Activated T-helper 2 cell treated with anti-CD3 and anti-CD28 coated beads, Interferon-gamma antibody, Interleukin-2, Interleukin-4, amounts not matched to agents 10 μg/mL and 5 μg/mL and 100 μg/mL, durations not matched to agents 14 hours and 24 hours and 36 hours (primary cell): Measurements from ENCODE around the gene ZNF385B. TPM values are rescaled to one million over a fixed set of nuclear protein-coding genes. Genes with fewer than 3 reads are reported as not detected.

ENCODE experiments used
- DNase-seq: peaks from one replicate; pipeline ENCODE4 v3.0.0; 2021; ENCODE audit warnings: low spot score
- H3K27ac Mint-ChIP-seq: one replicate; pipeline ENCODE4 v1.8.0; 2021; ENCODE audit warnings: mixed read lengths
- H3K27me3 Mint-ChIP-seq: one replicate; pipeline ENCODE4 v1.8.0; 2021; ENCODE audit warnings: low read depth, mixed read lengths
- H3K36me3 Mint-ChIP-seq: one replicate; pipeline ENCODE4 v1.8.0; 2021; ENCODE audit warnings: low read depth, mixed read lengths
- H3K4me1 Mint-ChIP-seq: one replicate; pipeline ENCODE4 v1.8.0; 2021; ENCODE audit warnings: low read depth, mixed read lengths
- H3K4me3 Mint-ChIP-seq: one replicate; pipeline ENCODE4 v1.8.0; 2021; ENCODE audit warnings: low read depth, mild to moderate bottlenecking, moderate library complexity, mixed read lengths
- H3K9me3 Mint-ChIP-seq: one replicate; pipeline ENCODE4 v1.8.0; 2021; ENCODE audit warnings: mixed read lengths
- intact Hi-C: fragments of 100-400 bp; cut with micrococcal nuclease; formaldehyde crosslinking; loops from one replicate; pipeline ENCODE4 v1.15.1; 2023
- total RNA-seq: library from RNA; stranded (reverse); gene quantifications from 2 replicates; pipeline ENCODE4 v1.2.3, GENCODE V29; 2022

The ZNF385B gene
- total RNA-seq, 1 donor from 2014 or later = not detected

DNA sequence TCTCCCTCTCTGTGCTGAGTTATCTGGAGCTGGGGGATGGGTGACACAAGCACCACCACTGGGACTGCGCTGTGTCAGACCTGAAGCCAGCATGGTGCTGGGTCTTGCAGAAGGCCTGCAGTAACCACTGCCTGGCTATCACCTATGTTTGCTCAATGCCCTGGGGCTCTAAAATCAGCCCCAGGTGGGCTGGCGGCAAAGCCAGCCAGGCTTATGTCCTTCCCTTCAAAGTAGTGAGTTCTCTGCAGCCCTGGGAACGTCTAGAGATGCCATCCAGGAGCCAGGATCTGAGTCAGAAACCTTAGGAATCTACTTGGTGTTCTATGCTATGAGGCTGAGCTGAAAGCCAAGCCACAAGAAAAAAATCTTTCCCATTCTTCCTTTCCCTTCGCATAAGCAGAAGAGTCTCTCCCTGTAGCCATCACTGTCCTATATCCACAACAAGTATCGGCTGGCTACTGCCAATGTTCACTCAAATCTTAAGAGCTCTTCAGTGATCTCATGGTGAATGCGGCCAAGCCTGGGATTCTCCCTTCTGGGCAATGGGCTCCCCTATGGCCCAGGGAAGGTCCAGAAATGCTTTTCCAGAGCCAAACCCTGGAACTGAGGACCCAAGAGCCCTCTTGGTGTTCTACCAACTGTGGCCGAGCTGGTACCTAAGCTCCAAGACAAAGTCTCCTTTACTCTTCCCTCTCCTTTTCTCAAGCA, 248.7 kb downstream of the ZNF385B start:
- no peak overlapping the region for H3K4me3 Mint-ChIP-seq
- H3K9me3 Mint-ChIP-seq = no peaks in the 10 kb centered on the region
- H3K4me1 Mint-ChIP-seq = no peaks in the 10 kb centered on the region
- intact Hi-C loops = no loop called here
- DNase-seq = no peak
- H3K27ac Mint-ChIP-seq = no peak overlapping the region
- no peaks in the 10 kb centered on the region for H3K36me3 Mint-ChIP-seq
- no peaks in the 10 kb centered on the region for H3K27me3 Mint-ChIP-seq

DNA sequence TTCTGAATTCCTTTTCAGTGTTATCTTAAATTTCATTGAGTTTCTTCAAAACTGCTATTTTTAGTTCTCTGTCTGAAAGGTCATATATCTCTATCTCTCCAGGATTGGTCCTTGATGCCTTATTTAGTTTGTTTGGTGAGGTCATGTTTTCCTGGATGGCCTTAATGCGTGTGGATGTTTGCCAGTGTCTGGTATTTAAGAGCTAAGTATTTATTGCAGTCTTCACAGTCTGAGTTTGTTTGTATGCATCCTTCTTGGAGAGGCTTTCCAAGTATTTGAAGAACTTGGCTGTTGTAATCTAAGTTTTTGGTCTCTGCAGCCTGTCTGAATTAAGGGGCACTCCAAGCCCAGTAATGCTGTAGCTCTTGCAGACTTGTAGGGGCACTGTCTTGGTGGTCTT, 249.3 kb downstream of the ZNF385B start:
- Mint-ChIP-seq H3K4me3 (no peak overlapping the region), H3K27ac (no peak overlapping the region), H3K27me3 (no peaks in the 10 kb centered on the region), H3K36me3 (no peaks in the 10 kb centered on the region), H3K9me3 (no peaks in the 10 kb centered on the region), H3K4me1 (no peaks in the 10 kb centered on the region)
- DNase-seq = no peak
- intact Hi-C loops = no loop called here

DNA sequence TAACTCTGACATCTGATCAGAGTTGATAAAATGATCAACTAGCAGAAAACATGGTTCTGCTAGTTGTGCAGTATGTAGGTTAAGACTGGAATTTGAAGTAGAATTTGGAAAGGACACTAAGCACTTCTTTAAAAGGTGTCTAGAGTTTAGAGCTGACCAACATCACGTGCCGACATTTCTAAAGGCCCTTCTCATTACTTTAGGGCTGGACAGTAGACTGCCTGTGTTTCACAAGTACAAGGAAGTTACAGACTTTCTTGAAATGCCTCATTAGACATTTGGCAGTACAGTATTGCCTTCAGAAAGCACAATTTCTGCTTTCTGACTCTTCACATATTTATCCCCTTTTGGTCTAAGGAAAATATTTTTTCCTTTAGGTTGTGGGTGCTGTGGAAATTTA, 255.3 kb downstream of the ZNF385B start:
- DNase-seq = no peak
- Mint-ChIP-seq H3K36me3 (no peaks in the 10 kb centered on the region), H3K27me3 (no peaks in the 10 kb centered on the region), H3K27ac (no peak overlapping the region), H3K9me3 (no peaks in the 10 kb centered on the region), H3K4me3 (no peak overlapping the region), H3K4me1 (no peaks in the 10 kb centered on the region)
- intact Hi-C loops = no loop called here

DNA sequence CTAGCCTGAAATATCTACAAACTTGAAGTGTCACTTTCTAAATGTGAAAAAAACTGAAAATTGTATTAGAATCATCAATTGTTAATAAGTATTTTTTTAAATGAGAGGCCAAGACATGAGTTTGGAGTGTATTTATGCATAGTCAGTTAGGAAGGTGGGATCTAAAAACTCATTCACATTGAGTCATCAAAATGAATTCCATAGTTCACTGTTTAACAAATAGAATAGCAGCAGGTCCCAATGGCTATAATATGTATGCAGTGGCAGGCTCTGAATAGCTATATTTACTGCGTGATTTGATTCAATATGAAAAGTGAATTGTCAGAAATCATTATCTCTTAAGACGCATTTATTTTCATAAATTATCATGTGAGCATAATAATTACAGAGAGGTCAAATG, 256.1 kb downstream of the ZNF385B start:
- H3K4me3 Mint-ChIP-seq = no peak overlapping the region
- no peaks in the 10 kb centered on the region for H3K27me3 Mint-ChIP-seq
- no peak overlapping the region for H3K27ac Mint-ChIP-seq
- H3K9me3 Mint-ChIP-seq = no peaks in the 10 kb centered on the region
- intact Hi-C loops = no loop called here
- no peaks in the 10 kb centered on the region for H3K4me1 Mint-ChIP-seq
- DNase-seq = no peak
- H3K36me3 Mint-ChIP-seq = no peaks in the 10 kb centered on the region

GRCh38 chr2:179604598-179604997, 256.8 kb downstream of the ZNF385B start:
- intact Hi-C loops = no loop called here

GRCh38 chr2:179602452-179602851, 259.0 kb downstream of the ZNF385B start:
- no peaks in the 10 kb centered on the region for H3K9me3 Mint-ChIP-seq
- no peak overlapping the region for H3K4me3 Mint-ChIP-seq
- intact Hi-C loops = no loop called here
- no peaks in the 10 kb centered on the region for H3K4me1 Mint-ChIP-seq
- no peaks in the 10 kb centered on the region for H3K36me3 Mint-ChIP-seq
- H3K27ac Mint-ChIP-seq = no peak overlapping the region
- no peak for DNase-seq
- no peaks in the 10 kb centered on the region for H3K27me3 Mint-ChIP-seq

More at GRCh38 chr2:179604598-179604997, 256.8 kb downstream of the ZNF385B start:
- no peaks in the 10 kb centered on the region for H3K27me3 Mint-ChIP-seq
- H3K4me3 Mint-ChIP-seq = no peak overlapping the region
- no peak for DNase-seq
- no peaks in the 10 kb centered on the region for H3K4me1 Mint-ChIP-seq
- no peak overlapping the region for H3K27ac Mint-ChIP-seq
- H3K9me3 Mint-ChIP-seq = no peaks in the 10 kb centered on the region
- H3K36me3 Mint-ChIP-seq = no peaks in the 10 kb centered on the region

- no peaks in the 10 kb centered on the region for H3K36me3 Mint-ChIP-seq
- no peak overlapping the region for H3K27ac Mint-ChIP-seq
- H3K9me3 Mint-ChIP-seq = no peaks in the 10 kb centered on the region
- no peak for DNase-seq
- intact Hi-C loops = no loop called here
- no peaks in the 10 kb centered on the region for H3K27me3 Mint-ChIP-seq
- no peak overlapping the region for H3K4me3 Mint-ChIP-seq
- no peaks in the 10 kb centered on the region for H3K4me1 Mint-ChIP-seq
Measured at GRCh38 chr2:179596018-179596417, 265.4 kb downstream of the ZNF385B start.

- Mint-ChIP-seq H3K4me1 (no peaks in the 10 kb centered on the region), H3K36me3 (no peaks in the 10 kb centered on the region), H3K4me3 (no peak overlapping the region), H3K27ac (no peak overlapping the region), H3K9me3 (no peaks in the 10 kb centered on the region), H3K27me3 (no peaks in the 10 kb centered on the region)
- intact Hi-C loops = no loop called here
- DNase-seq = no peak
Measured at GRCh38 chr2:179595284-179595683, 266.1 kb downstream of the ZNF385B start.

DNA sequence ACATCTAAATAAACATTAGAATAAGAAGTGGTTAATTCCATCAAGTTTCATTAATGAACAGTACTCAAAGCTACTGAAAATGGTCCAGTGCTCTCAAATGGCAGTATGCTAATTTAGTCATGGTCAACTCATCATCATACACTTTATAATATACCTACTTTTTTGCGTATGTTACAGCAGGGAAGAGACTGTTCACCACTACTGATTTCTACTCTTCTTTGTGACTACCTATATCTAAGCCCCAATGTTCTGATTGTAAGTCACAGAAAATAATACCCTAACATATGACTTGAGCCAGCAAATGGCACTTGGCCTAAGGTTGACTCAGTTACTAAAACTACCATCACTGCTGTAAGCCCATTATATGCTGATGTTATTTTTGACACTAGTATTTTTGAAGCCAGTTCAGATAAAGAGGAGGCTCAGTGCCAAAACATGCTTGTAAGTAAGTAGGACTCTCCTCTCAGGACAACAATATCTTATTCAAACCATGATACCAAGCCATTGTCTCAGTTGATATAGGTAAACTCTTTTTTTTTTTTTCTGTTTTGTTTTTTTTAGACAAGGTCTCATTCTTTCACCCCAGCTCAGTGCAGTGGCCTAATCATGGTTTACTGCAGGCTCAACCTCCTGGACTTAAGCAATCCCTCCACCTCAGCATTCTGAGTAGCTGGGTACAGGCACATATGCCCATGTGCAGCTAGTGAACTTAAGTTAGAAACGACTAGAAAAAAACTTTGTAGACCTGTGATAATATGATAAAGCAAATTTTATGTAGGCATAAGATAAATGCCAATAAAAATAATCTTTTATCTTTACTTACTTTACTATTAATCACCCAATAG, 266.9 kb downstream of the ZNF385B start:
- DNase-seq = no peak
- Mint-ChIP-seq H3K27ac (no peak overlapping the region), H3K4me3 (no peak overlapping the region), H3K36me3 (no peaks in the 10 kb centered on the region), H3K4me1 (no peaks in the 10 kb centered on the region), H3K9me3 (no peaks in the 10 kb centered on the region), H3K27me3 (no peaks in the 10 kb centered on the region)
- intact Hi-C loops = no loop called here

- H3K36me3 Mint-ChIP-seq = no peaks in the 10 kb centered on the region
- DNase-seq = no peak
- intact Hi-C loops = no loop called here
- no peak overlapping the region for H3K4me3 Mint-ChIP-seq
- H3K4me1 Mint-ChIP-seq = no peaks in the 10 kb centered on the region
- H3K27me3 Mint-ChIP-seq = no peaks in the 10 kb centered on the region
- no peaks in the 10 kb centered on the region for H3K9me3 Mint-ChIP-seq
- no peak overlapping the region for H3K27ac Mint-ChIP-seq
Measured at GRCh38 chr2:179593323-179593722, 268.1 kb downstream of the ZNF385B start.

DNA sequence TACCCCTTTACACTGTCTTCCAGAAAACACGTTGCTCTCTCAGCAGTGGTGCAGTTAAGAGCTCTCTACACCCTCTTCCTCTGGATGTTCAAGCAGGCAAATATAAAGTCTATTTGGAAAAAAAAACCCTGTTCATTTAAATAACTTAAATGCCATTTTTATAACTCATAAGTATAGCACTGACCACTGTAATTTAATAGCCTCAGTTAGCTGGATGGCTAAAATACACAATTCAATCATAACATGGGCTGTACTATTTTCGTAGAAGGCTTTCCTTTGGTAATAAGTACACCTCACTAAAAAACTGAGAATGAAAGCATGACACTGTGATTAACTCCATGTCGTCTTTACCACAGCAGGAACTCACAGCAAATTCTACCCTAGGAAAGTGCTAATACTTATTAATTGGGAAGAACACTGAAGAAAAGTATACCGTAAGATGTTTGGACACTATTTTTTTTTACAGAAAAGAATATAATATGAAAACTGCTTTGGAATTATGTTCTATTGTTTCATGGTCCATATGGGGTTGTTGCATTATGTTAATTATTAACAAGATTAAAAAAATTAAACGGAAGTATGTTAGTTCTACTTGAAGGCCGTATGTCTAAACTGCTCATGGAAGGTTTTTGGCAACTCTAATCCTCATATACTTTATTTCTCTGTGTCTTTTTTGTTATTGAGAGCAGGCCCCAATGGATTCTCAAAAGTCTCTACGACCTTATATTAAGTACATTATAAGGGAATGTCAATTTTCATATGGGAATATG, 269.1 kb downstream of the ZNF385B start:
- H3K27ac Mint-ChIP-seq = no peak overlapping the region
- no peak for DNase-seq
- no peaks in the 10 kb centered on the region for H3K9me3 Mint-ChIP-seq
- H3K4me3 Mint-ChIP-seq = no peak overlapping the region
- no peaks in the 10 kb centered on the region for H3K4me1 Mint-ChIP-seq
- intact Hi-C loops = no loop called here
- no peaks in the 10 kb centered on the region for H3K36me3 Mint-ChIP-seq
- H3K27me3 Mint-ChIP-seq = no peaks in the 10 kb centered on the region

DNA sequence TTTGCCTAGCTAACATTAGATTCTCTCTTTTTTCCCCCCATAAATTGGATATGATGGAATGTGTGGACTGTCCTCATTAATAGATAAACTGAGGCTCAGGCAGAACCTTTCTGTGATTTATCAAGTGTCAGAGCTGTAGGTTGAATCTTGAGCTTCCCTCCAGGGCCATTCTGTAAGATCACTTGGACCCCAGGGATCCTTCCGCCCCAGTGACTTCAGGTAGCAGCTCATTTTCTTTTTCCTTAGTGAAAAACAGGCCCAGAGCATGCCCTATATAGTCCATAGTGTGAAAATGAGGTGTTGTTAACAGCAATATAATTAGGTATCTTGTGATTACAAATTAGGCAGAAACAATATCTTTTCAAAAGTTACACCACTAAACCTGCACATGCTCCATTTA, 269.7 kb downstream of the ZNF385B start:
- Mint-ChIP-seq H3K27ac (no peak overlapping the region), H3K27me3 (no peaks in the 10 kb centered on the region), H3K4me3 (no peak overlapping the region), H3K9me3 (no peaks in the 10 kb centered on the region), H3K36me3 (no peaks in the 10 kb centered on the region), H3K4me1 (no peaks in the 10 kb centered on the region)
- intact Hi-C loops = no loop called here
- DNase-seq = no peak
